ENCODE results near the gene EMID1.

DNA sequence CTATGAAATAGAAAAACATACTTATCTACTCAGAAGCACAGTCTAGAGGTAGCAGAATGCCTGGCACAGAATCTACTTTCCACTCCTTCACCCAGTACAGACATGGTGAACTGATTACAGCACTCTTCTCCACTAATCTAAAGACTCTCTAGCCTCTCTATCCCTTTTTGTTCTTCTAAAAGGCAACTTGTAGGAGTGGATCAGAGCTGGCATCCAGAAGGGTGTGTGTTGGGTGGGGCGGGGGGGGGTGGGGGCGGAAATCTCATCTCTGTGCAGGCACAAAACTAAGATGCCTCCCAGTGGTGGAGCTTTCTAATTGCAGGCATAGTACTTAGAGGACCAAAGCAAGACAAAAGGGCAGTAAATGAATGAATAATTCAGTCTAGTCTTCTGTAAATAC lies 11.5 kb upstream of the EMID1 start:
- no peak for TF ChIP-seq POLR2AphosphoS5 (IDR thresholded peaks at IDR 0.05)
- TF ChIP-seq, protein P1, sequence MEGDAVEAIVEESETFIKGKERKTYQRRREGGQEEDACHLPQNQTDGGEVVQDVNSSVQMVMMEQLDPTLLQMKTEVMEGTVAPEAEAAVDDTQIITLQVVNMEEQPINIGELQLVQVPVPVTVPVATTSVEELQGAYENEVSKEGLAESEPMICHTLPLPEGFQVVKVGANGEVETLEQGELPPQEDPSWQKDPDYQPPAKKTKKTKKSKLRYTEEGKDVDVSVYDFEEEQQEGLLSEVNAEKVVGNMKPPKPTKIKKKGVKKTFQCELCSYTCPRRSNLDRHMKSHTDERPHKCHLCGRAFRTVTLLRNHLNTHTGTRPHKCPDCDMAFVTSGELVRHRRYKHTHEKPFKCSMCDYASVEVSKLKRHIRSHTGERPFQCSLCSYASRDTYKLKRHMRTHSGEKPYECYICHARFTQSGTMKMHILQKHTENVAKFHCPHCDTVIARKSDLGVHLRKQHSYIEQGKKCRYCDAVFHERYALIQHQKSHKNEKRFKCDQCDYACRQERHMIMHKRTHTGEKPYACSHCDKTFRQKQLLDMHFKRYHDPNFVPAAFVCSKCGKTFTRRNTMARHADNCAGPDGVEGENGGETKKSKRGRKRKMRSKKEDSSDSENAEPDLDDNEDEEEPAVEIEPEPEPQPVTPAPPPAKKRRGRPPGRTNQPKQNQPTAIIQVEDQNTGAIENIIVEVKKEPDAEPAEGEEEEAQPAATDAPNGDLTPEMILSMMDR (IDR thresholded peaks at IDR 0.05): no peak
